Measurements from ENCODE around the gene TMEM209.
"Not testable (repeated sequence)": the region's sequence is repeated elsewhere in the genome, so short reads cannot be mapped to it uniquely, and the experiment has no call there.

The TMEM209 gene

DNA sequence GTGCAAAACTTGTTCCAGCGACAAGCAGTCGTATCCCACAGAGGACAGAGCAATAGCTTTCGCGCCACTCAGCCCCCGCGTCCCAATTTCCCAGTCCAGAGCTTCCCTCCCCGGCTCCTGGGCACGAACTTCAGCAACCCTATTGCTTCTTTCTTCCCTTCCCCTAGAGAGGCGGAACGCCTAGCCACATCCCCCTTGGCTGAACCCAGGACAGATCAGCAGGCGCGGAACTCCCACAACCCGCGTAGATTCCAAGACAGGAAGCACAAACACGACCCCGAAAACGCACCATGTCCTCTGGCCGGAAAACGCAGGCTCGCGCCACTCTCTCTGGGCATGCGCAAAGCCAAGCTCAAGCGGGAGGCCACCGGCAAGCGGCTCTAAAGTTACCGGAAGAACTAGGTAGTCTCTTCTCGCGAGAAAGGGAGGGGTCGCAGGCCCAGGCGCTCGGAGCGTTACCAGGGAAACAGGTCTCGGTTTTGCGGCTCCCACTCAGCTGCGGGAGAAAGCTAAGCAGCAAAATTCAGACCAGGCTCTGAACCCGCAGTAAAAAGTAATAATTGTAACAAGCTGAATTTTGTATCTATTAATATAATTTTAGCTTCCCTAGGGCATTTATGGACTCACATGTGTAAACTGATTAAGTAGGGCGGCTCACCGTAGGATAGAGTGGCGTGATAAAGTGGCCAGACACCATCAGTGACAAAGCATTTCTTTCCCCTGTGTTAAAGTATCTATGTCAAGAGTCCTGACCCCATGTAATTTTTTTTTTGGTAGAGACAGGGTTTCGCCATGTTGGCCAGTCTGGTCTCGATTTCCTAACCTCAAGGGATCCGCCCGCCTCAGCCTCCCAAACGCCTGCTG, at the start of gene TMEM209:
TSS of gene TMEM209 (minus strand) at position 323 of the 864 bp plus-strand sequence. CDS start at position 292, 31 bp downstream.
- peak; percentile 92 for DNase-seq (ENCODE audit: low read depth)

DNA sequence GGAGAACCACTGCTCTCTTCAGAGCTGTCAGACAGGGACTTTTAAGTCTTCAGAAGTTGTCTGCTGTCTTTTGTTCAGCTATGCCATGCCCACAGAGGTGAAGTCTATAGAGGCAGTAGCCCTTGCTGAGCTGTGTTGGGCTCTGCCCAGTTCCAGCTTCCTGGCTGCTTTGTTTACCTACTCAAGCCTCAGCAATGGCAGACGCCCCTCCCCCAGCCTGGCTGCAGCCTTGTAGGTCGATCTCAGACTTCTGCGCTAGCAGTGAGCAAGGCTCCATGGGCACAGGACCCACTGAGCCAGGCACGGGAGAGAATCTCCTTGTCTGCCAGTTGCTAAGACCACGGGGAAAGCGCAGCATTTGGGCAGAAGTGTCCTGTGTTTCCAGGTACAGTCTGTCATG, 49.3 kb upstream of the TMEM209 start:
- no peak for DNase-seq (ENCODE audit: low read depth)

DNA sequence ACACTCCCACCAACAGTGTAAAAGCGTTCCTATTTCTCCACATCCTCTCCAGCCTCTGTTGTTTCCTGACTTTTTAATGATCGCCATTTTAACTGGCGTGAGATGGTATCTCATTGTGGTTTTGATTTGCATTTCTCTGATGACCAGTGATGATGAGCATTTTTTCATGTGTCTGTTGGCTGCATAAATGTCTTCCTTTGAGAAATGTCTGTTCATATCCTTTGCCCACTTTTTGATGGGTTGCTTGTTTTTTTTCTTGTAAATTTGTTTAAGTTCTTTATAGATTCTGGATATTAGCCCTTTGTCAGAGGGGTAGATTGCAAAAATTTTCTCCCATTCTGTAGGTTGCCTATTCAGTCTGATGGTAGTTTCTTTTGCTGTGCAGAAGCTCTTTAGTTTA, 44.4 kb upstream of the TMEM209 start:
- DNase-seq (ENCODE audit: low read depth), result not testable (repeated sequence)

DNA sequence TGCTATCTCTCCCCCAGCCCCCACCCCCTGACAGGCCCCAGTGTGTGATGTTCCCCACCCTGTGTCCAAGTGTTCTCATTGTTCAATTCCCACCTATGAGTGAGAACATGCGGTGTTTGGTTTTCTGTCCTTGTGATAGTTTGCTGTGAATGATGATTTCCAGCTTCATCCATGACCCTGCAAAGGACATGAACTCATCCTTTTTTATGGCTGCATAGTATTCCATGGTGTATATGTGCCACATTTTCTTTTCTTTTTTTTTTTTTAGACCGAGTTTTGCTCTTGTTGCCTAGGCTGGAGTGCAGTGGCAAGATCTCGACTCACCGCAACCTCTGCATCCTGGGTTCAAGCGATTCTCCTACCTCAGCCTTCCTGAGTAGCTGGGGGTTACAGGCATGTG, 43.6 kb upstream of the TMEM209 start:
- DNase-seq (ENCODE audit: low read depth), result not testable (repeated sequence)

DNA sequence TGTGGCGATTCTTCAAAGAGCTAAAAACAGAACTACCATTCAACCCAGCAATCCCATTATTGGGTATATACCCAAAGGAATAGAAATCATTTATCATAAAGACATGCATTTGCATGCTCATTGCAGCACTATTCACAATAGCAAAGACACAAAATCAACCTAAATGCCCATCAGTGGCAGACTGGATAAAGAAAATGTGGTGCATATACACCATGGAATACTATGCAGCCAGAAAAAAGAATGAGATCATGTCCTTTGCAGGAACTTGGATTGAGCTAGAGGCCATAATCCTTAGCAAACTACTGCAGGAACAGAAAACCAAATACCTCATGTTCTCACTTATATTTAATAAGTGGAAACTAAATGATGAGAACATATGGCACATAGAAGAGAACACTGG, 41.3 kb upstream of the TMEM209 start:
- not testable (repeated sequence) for DNase-seq (ENCODE audit: low read depth)

DNA sequence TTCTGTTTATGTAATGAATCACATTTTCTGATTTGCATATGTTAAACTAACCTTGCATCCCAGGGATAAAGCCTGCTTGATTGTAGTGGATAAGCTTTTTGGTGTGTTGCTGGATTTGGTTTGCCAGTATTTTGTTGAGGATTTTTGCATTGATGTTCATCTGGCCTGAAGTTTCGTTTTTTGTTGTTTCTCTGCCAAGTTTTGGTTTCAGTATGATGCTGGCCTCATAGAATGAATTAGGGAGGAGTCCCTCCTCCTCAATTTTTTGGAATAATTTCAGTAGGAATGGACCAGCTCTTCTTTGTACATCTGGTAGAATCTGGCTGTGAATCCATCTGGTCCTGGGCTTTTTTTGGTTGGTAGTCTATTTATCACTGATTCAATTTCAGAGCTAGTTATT, 38.3 kb upstream of the TMEM209 start:
- not testable (repeated sequence) for DNase-seq (ENCODE audit: low read depth)

DNA sequence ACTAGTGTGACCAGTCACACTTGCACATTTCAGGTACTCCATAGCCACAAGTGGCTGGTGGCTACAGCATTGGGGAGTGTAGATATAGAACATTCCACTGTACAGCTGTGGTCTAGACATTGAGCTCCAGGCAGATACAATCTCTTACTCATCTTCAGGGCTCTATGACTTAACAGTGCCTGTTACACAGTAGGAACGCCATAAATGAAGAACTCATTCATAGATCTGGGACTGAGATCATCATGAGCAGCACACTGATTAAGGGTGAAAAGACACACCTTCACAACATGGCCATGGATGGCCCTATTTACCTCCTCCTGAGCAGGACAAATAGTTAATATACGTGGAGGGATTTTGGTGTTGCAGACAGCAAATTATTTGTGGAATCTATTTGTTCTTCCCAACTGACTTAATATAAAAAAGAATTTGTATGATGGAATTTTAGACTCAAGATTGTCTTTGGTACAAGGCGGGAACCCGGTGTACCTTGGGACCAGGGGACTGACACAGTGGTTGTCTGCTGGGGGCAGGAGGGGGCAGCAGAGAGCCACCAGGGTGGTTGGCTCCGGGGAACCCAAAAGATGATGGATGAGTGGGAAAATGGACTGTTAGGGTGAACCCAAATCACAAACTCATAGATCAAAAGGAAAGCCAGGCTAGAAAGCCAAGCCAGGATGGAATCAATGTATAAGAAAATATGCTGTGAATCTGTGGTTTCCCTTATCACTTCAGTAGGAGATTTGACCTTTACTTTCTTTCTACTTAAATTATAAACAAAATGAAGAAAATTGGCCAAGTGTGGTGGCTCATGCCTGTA, 37.2 kb upstream of the TMEM209 start:
- peak; percentile 41 for DNase-seq (ENCODE audit: low read depth)

DNA sequence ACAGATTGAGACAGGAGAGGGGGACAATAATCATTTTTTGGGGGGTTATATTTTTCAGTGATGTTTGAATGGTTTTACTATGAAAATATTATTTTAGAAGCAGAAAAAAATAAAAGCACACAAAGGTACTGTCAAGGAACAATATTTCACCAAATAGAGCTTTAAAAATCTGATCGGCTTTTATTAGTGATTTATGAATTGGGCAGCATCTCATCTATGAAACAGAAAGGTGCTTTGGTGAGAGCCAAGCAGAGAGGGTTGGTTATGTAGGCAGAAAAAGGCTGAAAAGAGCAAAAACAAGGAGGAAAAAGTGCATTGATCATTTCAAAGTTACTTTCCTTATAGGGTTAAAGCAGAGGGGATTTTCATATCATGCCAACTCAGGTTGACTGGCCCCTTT, 35.0 kb upstream of the TMEM209 start:
- no peak for DNase-seq (ENCODE audit: low read depth)

DNA sequence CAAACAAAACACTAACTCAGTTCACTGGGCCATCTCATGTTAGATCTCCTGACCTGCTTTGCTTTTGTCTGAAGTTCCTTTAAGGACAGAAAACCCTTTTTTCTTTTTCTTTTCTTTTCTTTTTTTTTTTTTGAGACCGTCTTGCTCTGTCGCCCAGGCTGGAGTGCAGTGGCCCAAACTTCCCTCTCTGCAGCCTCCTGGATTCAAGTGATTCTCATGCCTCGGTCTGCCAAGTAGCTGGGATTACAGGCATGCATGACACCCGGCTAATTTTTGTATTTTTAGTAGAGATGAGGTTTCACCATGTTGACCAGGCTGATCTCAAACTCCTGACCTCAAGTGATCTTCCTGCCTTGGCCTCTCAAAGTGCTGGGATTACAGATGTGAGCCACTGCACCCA, 31.2 kb upstream of the TMEM209 start:
- not testable (repeated sequence) for DNase-seq (ENCODE audit: low read depth)

DNA sequence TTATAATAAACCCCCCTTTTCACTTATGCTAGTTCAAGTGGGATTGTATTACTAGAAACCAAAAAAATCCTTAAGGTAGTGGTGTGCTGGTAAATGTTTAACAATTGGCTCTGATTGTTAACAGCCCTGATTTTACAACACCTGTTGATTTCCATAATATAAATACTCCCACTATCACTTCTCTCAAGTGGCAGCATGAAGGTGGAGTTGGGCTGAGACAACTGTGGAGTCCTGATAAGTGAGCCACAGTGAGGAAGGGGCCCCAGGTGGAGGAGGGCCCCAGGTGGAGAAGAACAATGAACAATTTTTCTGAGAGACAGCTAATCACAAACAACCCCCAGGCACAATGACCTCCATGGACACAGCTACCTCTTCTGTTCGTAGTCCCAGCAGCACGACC, 28.9 kb upstream of the TMEM209 start:
- no peak for DNase-seq (ENCODE audit: low read depth)

DNA sequence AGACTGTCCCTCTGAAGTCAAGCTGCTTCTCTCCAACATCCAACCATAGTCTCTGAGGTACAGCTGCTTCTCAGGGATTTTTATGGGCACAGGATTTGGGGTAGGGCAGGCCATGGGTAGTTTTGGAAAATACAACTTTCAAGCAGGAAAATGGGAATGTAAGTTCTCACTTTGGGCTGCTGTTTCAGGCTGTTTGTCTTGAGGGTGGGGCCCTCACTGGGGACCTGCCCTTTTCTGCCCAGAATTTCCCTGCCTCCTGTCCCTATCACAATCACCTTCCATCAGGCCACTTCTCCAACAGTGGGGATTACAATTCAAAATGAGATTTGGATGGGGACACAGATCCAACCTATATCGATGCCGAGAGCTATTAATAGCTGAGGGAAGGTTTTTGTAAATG, 27.0 kb upstream of the TMEM209 start:
- no peak for DNase-seq (ENCODE audit: low read depth)

DNA sequence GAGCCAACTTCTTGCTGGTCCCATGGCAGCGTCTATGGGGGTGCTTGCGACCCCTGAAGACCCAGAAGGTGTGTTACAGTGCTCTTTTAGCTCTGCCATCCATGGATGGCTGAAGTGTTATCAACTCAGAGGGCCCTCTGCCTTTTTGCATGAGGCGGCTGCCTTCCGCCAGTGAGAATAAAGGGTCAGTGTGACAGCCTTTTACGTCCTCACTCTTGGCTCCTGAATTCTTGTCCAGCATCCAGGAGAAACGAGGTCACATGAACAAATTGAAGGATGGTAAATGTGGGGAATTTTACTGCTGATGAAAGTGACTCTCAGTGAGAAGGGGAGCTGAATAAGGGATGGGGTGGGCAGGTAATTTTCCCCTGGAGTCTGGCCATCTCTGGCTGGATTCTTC, 26.6 kb upstream of the TMEM209 start:
- DNase-seq (ENCODE audit: low read depth), result no peak

DNA sequence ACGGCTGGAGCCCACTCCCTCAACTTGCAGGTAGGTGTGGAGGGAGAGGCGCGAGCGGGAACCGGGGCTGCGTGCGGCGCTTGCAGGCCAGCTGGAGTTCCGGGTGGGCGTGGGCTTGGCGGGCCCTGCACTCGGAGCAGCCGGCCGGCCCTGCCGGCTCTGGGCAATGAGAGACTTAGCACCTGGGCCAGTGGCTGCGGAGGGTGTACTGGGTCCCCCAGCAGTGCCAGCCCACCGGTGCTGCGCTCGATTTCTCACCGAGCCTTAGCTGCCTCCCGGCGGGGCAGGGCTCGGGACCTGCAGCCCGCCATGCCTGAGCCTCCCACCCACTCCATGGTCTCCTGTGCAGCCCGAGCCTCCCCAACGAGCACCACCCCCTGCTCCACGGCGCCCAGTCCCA, 24.8 kb upstream of the TMEM209 start:
- DNase-seq (ENCODE audit: low read depth), result not testable (repeated sequence)

DNA sequence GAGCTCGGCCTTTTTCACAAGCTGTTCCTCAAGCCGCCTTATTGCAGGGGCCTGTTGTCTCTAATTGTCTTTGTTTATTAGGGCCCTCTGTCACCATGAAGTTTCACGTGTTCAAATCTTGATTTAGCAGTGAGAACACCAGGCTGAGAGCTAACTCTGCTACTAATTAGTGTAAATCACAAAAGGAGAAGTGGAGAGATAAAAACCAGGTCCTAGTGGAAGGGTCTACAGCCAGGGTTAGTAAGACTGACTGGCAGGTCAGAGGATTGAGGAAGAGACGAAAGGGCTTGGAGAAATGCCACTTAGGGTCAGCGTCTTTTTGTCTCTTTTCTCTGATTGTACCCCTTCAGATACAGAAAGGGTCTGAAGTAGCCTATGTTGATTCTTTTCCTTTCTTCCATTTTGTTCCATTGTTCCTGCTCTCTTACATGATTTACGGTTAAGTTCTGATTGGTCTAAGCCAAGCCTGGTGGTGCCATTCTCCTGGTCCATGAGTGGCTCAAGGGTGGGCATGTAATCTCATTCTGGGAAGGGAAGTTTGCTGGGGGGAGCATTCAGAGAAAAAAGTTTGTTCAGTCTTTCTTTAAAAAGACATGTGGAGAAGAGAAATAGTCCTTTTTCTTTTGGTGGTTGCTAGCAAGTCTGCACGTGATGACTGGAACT, 23.8 kb upstream of the TMEM209 start:
- DNase-seq (ENCODE audit: low read depth), result no peak

DNA sequence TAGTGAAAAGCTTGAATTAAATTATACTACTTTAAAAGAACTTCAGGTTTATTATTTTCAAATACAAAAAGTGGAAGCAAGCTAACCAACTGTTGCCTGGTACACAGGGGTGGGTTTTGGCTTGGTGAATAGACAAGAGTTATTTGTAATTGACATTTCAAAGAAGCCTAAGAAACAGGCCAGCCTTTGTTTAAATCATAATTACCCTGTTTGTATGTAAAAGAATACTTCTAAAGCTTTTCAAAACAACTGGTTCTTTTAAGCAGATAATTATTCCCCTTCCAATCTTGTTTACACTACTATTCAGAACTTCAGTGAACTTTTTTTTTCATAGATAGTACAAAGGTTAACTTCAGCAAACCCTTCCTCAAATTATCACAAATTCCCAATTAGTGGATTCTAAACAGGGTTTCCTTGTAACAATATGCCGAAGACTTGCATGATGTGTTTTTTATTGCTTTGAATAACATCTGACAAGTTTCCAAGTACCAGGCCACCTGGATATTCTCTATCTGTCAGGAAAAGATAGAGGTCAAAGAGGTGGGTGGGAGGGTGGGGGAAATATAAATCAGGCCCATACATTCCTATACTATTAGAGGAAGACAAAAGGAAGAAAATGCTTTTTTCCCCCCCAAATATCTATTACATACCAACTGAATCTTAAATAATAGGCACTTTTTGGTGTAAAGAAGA, 22.8 kb upstream of the TMEM209 start:
- DNase-seq (ENCODE audit: low read depth), result no peak

DNA sequence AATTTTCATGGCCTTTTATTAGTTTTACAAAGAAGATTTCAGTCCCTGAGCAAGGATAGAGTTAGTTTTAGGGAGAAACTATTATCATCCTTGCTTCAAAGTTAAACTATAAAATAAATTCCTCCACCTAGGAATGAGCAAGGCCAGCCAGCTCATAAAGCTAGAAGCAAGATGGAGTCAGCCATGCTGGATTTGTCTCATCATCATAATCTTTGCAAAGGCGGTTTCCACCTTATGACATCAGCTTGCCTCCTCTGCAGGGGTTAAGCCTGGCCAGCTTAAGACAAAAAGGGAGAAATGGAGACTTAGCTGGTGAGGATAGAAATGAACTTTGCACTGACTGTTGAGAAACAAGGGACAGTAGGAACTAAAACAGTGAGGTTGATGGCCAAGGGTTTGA, 21.1 kb upstream of the TMEM209 start:
- no peak for DNase-seq (ENCODE audit: low read depth)

DNA sequence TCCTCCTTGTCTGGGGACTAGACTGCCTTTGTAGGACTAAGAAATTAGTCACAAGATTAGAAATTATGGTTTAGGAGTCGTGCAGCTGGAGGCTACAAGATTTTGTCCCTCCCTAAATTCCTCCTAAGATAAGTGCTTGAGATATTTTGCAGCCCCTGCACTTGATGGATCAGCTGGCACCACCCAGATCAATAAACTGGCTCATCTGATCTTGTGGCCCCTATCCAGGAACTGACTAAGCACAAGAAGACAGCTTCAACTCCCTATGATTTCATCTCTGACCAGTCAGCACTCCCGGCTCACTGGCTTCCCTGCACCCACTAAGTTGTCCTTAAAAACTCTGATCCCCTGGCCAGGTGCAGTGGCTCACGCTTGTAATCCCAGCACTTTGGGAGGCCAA, 19.7 kb upstream of the TMEM209 start:
- DNase-seq (ENCODE audit: low read depth), result not testable (repeated sequence)

DNA sequence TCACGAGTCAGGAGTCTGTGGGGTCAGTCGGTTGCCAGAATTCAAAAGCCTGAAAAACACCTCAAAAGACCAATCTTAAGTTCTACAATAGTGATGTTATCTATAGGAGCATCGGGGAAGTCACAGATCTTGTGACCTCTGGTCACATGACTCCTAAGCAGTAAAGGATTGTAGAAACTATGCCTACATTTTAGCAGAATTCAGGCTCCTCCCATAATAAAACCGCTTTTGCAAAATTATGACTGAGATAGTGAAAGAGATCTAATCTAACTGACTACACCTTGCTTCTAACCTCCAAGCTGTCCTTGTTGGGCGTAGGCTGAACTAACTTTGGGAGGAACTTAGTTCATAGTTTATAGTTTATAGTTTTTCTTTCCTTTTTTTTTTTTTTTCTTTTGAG, 19.0 kb upstream of the TMEM209 start:
- DNase-seq (ENCODE audit: low read depth), result no peak

DNA sequence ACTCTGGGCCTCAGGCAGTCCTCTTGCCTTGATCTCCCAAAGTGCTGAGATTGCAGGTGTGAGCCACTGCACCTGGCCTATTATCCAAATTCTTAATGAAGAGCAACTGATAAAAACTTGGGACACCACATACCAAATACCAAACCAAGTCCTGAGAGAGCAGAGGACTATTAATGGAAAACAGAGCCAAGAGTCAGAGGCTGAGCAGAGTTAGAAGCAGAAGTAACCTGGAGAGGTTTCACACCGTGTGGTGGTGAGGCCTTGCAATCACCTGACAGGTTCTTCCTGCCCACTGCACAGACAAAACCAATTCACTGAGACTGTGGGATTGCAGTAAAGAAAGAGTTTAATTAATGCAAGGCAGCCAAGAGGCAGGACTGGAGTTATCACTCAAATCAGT, 18.4 kb upstream of the TMEM209 start:
- no peak for DNase-seq (ENCODE audit: low read depth)

DNA sequence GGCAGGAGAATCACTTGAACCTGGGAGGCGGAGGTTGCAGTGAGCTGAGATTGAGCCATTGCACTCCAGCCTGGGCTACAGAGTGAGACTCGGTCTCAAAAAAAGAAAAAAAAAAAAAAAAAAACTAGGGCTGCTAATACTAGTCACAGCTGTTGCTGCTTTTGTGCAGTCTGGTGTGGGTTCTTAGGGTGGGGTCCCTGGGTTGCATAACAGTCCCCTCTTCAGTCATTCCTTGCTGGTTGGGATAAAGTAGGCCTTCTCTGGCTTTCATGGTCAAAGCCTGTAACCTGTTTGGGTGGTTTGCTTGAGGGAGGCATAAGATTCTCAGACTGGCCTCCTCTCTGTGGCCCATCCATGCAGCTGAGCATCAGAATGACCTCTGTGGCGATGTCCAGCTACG, 16.5 kb upstream of the TMEM209 start:
- no peak for DNase-seq (ENCODE audit: low read depth)

DNA sequence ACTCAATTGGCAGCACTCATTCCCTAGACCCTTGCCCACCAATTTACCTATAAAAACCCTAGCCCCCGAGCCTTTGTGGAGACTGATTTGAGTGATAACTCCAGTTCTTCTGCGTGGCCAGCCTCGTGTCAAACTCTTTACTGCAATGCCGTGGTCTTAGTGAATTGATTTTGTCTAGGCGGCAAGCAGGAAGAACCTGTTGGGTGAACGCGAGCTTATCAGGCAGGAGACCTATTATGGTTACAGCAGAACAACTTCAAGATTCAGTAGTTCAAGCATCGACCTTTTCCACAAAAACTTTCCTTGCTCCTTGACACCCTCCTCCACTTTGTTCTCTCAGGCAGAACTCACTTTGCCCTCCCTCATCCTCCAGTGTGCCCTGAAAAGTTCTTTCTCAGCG, 14.7 kb upstream of the TMEM209 start:
- no peak for DNase-seq (ENCODE audit: low read depth)
